GM08714 (cell line): ENCODE results near the gene PTK6.

Experiments used
- H3K4me3 ChIP-seq: fragments of 200-500 bp; sonication (Bioruptor generic); 2 replicates; pipeline ENCODE4 v1.5.1; 2014; ENCODE audit warnings: mild to moderate bottlenecking, low read length, inconsistent platforms
- ZNF274 ChIP-seq: IDR thresholded peaks from 2 replicates; pipeline ENCODE4 v1.6.1; 2012; ENCODE audit warnings: mild to moderate bottlenecking, low read depth, low read length

Gene PTK6

DNA sequence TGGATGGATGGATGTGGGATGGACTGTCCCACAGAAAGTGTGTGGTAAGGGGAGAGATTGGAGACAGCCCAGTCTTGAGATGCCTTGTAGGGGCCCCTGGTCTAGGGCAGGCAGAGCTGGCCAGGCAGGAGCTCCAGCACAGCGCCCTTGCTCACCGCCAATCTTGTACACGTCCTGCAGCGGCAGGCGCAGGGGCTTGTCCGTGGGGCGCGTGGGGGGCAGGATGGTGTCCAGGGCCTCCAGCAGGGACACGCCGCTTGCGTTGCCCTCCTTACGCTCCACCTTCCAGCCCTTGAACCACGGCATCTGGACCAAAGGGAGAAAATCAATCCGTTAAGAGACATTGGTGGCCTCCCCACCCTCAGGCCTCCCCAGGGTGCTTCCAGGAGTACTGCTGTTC is 44.2 kb downstream of the PTK6 start:
- no peak overlapping the region for H3K4me3 ChIP-seq
- TF ChIP-seq ZNF274: no peak

DNA sequence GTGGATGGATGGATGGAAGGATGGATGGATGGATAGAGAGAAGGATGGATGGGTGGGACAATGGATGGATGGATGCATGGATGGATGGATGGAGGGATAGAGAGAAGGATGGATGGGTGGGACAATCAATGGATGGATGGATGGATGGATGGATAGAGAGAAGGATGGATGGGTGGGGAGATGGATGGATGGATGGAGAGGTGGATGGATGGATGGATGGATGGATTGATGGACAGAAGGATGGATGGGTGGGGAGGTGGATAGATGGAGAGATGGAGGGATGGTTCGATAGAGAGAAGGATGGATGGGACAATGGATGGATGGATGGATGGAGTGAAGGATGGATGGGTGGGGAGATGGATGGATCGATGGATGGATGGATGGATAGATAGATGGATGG is 44.7 kb downstream of the PTK6 start:
- no peak for TF ChIP-seq ZNF274
- no peak overlapping the region for H3K4me3 ChIP-seq

DNA sequence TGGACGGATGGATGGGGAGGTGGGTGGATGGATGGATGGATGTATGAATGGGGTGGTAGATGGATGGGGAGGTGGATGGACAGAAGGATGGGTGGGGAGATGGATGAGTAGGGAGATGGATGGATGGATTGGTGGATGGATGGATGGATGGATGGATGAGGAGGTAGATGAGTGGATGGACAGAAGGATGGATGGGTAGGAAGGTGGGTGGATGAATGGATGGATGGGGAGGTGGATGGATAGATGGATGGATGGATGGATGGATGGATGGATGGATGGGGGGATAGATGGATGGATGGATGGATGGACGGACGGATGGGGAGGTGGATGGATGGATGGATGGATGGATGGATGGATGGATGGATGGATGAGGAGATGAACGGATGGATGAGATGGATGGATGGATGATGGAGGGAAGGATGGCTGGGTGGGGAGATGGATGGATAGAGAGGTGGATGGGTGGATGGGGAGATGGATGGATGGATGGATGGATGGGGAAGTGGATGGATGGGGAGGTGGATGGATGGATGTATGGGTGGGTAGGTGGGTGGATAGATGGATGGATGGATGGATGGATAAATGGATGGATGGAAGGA is 45.4 kb downstream of the PTK6 start:
- no peak overlapping the region for H3K4me3 ChIP-seq
- TF ChIP-seq ZNF274: no peak

DNA sequence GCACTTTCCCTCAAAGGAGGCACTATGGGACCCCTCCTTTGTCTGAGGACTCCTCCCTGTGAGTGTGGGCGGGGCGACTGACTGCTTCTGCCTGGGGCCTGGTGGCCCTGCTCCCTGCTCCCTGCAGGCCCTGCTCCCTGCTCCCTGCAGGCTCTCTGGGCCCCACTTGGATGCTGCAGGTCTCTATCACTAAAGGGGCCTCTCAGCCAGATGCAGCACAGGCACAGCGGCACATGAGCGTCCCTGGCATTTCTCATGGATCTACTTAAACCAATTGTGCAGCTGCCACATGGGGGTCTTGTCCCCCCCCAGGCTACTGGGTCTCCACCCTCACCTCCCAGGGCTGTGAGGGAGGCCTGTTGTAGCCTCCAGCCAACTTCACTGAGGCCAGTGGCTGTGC is 46.1 kb downstream of the PTK6 start:
- no peak for TF ChIP-seq ZNF274
- no peak overlapping the region for H3K4me3 ChIP-seq

DNA sequence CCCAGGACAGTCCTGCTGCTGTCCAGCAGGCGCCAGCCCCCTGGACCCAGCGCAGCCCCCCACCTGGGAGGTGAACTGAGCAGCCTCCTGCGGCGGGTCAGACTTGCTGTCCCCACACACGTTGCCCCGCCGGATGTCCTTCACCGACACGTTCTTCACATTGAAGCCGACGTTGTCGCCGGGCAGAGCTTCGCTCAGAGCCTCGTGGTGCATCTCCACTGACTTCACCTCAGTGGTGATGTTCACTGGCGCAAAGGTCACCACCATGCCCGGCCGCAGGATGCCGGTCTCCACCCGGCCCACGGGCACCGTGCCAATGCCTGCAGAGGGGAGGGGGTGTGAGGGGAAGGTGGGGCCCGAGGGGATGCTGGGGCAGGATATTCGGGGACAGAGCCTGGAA is 46.8 kb downstream of the PTK6 start:
- H3K4me3 ChIP-seq: no peak overlapping the region
- TF ChIP-seq ZNF274: no peak

DNA sequence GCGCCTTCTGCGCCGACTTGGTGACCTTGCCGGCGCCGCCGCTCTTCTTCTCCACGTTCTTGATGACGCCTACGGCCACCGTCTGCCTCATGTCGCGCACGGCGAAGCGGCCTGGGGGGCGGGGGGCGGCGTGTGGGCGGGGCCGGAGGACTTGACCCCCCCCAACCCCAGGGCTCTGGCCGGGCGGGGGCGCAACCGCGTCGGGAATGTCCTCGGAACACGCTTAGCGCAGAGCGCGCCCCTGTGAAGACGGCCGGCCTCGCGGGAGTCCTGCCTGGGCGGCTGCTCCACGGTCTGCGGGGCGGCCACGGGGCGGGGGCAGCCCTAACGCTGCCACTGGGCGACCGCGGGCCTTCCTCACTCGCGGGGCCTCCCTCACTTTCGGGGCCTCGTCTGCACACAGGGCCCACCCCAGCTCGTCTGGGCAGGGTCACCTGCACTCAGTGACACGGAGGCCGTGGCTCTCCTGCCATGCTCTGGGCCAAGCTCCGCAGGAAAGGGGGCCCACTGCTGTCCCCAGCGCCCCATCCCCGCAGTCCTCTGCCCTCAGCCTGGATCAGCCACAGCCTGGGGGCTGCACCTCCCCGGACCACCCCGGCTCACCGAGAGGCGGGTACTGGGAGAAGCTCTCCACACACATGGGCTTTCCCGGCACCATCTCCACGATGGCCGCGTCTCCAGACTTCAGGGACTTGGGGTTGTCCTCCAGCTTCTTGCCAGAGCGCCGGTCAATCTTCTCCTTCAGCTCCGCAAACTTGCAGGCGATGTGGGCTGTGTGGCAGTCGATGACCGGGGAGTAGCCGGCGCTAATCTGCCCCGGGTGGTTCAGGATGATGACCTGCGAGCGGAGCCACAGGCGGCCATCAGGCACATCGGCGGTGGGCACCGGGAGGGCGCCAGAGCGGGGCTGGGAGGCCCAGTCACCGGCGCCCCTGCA is 48.6 kb downstream of the PTK6 start:
- TF ChIP-seq ZNF274: no peak
- no peak overlapping the region for H3K4me3 ChIP-seq

DNA sequence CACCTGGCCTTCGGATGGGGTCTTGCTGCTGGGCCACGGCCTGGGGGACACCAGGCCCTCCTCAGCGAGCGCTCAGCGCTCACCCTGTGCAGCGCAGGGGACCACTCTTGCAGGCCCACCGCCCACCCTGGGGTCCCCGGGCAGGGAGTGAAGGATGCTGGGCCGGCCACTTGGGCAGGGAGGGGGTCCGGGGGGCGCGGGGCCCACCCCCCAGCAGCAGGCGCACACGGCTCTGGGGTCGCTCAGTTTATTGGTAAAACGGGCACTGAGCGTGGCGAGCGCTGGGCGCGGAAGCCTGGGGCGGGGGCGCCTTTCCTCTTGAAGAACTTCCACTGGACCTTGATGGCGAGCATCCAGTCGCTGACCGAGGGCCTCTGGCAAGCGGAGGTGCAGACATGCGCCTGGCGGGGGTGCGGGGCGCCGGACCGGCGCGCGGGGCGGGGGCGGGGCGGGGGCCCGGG is 49.4 kb downstream of the PTK6 start:
- no peak for TF ChIP-seq ZNF274
- H3K4me3 ChIP-seq: no peak overlapping the region

DNA sequence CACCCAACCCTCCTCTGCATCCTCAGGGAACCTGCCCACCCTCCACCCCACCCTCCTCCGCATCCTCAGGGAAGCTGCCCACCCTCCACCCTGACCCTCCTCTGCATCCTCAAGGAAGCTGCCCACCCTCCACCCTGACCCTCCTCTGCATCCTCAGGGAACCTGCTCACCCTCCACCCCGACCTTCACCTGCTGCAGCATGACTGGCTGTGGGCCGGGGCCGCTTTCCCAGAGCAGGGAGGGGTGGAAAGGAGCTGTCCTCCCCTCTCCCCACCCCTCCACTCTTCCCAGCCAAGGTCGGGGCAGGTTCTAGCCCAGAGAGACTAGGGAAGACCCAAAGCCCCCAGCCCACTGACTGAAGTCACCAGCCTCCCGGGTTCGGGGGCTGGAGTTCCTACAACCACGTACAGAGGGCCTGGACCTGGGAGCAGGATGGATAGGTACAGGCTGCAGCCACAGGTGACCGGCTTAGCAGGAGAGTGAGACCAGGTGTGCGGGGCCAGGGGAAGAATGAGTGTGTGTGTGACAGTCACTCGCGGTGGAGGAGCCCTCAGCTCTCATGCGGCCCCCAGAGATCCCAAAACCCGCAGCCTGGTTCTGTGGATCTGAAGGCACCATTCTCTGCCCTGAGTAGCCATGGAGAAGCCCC is 49.9 kb downstream of the PTK6 start:
- no peak overlapping the region for H3K4me3 ChIP-seq
- TF ChIP-seq ZNF274: no peak

DNA sequence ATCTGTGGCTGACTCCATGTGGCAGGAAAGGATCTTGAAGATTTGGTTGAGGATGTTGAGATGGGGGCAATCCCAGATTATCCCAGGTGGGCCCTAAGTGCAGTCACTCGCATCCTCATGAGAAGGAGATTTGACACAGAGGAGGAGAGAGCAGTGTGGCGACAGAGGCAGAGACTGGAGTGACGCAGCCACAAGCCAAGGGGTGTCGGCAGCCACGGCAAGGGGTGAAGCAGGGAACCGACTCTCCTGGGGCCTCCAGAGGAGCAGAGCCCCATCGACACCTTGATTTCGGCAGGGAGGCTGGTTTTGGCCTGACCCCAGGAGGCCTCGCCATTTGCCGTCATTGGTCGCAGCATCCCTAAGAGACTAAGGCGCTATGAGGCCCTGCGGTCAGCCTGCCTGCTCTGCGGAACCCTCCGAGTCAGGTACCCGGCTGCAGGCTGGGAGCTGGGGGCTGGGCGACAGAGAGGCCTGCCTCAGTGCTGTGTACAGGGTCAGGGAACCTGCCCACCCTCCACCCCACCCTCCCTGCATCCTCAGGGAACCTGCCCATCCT is 50.8 kb downstream of the PTK6 start:
- no peak for TF ChIP-seq ZNF274
- H3K4me3 ChIP-seq: no peak overlapping the region

DNA sequence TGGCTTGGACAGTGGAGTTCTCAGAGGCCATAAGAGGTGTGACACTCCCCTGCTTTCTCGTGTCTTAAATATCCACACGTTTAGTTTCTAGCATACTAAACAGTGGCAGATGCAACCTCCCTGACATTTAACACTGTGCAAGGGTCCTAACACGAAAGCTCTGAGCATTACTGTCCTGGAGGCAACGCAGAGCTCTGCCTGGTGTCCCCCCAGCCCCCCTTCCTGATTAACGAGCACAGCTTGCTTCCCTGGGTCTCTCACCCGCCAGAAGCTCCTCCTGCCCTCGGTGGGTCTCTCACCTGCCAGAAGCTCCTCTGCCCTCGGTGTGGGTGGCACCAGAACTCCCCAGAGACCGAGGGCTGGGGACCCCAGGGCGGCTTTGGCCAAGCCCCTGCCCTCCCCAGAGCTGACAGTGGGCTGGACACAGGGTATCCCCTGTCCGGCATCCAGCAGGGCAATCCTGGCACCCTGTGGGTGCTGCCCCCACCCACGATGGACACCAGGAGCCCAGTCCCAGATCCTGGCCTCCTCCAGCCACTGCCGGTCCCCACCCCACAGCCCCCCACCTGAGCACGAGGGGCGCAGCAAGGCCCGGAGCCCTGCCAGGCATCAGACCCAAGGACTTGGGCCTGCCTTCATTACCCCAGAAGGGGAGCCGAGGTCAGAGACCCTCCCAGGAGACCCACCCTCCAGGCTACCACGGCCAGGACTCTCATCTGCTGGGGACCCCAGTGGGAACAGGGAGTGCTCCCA is 52.3 kb downstream of the PTK6 start:
- no peak for TF ChIP-seq ZNF274
- H3K4me3 ChIP-seq: no peak overlapping the region

DNA sequence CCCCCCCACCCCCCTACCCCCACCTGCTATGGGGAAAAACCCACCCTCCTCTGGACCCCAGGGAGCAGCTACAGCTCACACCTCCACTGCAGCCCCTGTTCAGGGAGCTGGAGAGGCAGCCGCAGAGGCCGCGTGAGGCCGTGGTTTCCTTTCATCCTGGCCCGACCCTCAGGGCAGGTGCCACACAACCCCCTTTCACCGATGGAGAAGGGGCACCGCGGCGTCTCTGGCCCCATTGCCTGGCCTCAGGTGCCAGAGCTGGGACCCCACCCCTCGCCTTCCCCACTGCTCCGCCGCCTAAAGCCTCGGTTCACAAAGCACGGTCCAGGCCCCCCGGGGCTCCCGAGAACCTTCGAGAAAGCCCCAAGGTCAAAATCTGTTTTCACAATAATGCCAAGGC is 52.9 kb downstream of the PTK6 start:
- H3K4me3 ChIP-seq: no peak overlapping the region
- TF ChIP-seq ZNF274: no peak

DNA sequence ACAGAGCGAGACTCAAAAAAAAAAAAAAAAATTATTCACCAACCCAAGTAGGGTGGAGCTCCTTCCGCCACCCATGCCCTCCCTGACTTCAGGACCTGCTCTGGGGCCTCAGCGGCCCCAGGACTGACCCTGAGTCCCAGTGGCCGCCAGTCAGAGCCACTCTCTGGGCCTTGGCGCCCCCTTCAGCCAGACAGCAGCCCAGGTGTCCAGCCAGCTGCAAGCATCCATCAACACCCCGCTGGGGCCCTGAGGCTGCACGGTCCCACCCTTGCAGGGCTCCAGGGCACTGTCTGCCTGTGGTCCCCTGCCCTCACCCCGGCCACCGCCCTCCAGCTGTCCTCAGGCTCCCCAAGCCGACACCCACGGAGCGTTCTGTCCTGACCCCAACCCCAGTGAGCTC is 53.3 kb downstream of the PTK6 start:
- no peak for TF ChIP-seq ZNF274

DNA sequence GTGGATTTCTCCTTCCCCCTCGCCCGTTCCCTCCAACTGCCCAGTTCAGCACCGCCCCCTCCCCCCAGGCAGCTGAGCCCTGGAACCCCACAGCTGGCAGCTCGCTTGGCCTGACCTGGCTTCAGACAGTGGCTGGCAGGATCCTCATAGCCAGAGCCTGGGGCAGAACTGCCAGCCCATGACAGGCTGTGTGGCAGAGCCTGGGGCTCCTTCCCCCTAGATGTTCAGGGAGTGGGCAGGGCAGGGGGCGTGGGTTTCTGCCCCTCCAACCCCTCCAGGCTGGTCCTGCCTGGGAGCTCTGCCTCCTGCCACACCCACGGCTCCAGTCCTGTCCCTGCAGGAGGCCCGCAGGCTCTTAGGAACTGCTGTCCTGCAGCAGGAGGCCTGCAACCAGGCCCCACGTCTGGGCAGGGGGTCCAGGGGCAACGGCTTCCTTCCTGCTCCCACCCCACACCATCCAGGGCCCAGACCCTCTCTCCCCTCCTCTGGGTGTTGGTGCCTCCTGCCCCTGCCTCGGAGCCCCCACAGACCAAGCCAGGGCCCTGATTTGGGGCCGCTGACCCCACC is 55.1 kb downstream of the PTK6 start:
- H3K4me3 ChIP-seq: no peak overlapping the region

More for the DNA sequence above, 53.3 kb downstream of the PTK6 start:
- no peak overlapping the region for H3K4me3 ChIP-seq

More for the DNA sequence above, 55.1 kb downstream of the PTK6 start:
- TF ChIP-seq ZNF274: no peak
